Stimulated activated CD8-positive, alpha-beta memory T cell treated with anti-CD3 and anti-CD28 coated beads, Interleukin-4, amount 100 ng/mL, for 24 hours (primary cell): ENCODE results near the gene PSMC6.
A peak's percentile ranks its signal among the peaks of the same experiment; 100 is the strongest.

ENCODE experiments used
- DNase-seq: peaks from one replicate; pipeline ENCODE4 v3.0.0-alpha.2; 2020; ENCODE audit warnings: low read depth

The PSMC6 gene

DNA sequence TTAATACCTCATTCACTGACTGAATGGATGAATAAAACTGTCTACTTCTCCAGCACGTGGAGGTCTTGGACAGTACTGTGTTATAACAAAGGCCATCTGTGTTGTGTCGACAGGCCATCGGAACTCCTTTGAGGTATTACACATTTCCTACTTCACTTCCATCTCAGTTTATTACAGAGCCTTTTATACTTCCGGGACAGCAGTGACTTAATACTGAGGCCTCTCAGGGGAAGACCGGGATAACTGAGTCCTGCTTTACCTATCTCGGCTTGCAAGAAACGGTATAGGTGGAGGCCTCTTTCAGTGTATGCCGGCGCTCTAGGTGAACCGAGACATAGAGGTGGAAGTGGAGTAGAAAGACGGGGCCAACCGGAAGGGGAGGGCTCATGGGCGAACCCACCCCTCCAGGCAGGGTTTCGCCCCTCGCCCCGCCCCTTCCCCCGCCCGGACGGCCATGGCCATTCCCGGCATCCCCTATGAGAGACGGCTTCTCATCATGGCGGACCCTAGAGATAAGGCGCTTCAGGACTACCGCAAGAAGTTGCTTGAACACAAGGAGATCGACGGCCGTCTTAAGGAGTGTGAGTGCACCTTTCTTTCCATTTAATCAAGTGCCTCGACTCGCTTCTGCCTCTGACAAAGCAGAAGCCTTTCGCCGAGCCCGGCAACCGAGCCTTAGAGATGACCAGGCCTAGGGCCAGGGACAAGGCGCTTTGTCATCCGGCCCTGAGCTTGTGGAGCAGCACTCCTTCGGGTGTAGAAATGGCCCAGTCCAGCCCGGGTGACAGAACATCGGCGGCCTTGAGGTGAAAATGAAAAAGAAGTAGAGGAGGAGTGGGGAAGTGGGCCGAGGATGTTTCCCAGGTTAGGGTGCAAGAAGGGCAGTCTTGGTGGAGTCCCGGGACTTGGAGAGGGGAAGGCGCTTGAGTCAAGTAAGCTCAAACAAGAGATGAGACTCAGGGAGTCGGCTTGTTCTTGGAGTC, at the start of gene PSMC6:
Gene PSMC6 (plus strand): TSS at position 477 of the 983 bp plus-strand sequence. CDS start 20 bp downstream, at position 497.
- DNase-seq, result peak; percentile 92

DNA sequence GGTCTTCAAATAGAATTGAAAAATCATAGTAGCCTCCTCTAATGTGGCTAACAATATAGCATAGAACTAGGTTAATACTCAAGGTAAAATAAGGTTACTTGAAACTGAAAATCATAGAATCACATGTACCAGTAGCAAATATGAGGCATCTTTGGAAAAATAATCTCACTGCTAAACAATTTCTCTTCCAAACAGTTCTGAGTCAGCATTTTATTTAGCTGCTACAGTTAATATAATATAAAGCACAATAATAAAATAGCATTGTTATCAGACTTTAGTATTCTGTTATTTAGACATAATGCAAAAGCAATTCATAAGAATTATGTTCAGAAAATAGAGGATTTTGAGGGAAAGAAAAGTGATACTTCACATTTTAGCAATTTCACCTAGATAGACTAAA, 46.7 kb upstream of the PSMC6 start:
- no peak for DNase-seq

DNA sequence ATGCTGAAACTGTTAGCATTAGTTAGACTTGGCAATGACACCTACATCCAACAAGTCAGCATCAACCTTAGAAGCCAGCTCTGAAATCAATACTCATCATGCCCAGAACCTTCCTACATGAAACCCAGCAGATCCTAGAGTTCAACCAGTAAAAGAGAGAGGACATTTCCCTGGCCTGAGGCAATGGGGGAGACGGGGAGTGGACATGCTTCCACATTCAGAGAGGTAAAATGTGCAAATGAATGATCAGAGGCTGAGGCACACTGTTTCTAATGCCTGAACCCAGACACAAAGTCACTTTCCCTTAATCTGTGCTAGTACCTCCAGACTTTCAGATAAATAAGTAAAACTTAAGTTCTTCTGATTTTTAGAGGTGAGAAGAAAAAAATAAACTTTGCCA, 46.2 kb upstream of the PSMC6 start:
- DNase-seq, result no peak

DNA sequence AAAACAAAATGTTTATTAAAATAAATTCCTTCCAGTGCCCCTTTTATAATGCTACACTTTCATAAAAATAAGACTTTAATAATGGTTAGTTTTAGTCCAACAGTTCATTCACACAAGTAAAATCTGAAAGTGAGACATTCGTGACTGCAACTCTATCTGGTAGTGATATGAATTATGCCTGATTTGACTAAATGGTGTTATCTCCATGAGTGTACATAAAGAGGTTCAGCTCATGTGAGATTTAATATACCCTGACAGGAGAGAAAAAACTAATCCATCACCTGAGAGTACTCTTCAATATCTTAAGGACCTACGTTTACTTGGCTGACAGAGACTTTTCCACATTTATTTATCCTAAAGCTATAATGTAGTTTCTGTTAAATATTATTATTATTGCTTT, 45.7 kb upstream of the PSMC6 start:
- DNase-seq, result no peak

DNA sequence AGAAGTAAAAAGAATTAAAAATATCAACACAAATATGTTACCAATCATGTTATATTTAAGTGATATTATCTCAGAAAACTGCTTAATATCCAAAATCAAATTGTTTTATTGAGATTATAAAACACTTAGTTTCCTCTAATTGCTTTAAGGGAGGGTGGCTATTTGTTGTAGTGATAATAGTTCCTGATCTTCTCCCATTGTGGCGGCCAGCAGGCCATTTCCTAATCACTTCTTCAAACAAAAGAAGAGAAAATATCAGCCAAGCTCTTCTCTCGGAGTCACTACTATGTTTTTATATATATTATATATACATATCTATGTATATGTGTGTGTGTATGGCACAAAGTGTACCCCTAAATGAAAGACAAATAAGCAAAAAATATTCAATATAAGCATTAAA, 43.1 kb upstream of the PSMC6 start:
- no peak for DNase-seq

DNA sequence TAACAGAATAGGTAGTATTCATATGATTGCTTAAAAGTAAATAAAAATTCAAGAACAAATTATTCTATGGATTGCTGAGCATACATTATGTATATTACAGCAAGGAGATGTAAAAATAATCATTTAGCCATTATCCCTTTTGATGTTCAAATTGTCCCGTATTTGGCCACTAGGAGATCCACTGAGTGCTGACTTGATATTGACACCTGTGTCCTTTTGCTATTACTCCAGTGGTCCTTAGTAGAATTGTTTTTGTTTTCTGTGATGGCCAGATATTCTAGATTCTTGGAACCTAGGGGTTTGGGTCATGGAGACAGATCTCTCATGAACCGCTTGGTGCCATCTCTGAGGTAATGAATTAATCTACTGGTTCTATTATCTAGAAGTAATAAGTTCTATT, 28.4 kb upstream of the PSMC6 start:
- DNase-seq, result no peak

DNA sequence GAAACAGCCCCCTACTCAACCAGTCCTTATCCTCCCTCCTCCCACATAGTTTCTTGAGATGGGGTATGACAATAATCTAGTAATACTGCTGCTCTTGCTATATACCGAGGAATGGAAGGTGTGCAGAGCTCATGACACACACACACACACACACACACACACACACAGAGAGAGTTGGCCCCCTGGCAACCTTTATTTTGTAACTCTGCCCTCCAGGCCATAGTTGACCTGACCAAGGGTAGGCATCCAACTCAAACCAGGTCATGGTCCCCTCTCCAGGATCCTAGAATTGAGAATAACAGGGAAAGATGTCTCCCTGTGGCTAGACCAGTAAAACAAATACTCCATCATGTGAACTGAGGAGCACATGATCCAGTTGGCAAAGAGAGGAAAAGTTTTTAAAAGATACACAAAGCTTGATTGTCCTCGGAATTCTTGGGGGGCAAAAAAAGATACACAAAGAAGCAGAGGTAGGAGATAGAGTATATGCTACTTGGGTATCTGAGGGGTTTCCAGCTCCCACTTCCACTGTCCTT, 22.9 kb upstream of the PSMC6 start:
- no peak for DNase-seq

DNA sequence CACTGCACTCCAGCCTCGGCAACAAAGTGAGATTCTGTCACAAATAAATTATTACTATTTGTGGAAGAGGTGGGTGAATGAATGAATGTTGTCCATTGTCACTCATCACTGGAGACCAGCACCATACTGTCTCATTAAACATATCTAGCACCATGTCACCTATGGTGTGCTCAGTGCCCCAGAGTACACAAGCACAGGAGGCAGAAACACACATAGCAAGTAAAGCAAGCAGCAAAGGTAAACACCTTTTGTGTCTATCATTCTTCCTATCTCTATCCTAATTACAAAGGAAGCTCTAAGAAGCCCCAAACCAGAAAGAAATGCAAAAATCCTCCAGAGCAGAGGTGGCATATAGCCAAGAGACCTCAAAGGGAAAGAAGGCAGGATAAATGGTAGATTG, 20.8 kb upstream of the PSMC6 start:
- DNase-seq, result no peak

DNA sequence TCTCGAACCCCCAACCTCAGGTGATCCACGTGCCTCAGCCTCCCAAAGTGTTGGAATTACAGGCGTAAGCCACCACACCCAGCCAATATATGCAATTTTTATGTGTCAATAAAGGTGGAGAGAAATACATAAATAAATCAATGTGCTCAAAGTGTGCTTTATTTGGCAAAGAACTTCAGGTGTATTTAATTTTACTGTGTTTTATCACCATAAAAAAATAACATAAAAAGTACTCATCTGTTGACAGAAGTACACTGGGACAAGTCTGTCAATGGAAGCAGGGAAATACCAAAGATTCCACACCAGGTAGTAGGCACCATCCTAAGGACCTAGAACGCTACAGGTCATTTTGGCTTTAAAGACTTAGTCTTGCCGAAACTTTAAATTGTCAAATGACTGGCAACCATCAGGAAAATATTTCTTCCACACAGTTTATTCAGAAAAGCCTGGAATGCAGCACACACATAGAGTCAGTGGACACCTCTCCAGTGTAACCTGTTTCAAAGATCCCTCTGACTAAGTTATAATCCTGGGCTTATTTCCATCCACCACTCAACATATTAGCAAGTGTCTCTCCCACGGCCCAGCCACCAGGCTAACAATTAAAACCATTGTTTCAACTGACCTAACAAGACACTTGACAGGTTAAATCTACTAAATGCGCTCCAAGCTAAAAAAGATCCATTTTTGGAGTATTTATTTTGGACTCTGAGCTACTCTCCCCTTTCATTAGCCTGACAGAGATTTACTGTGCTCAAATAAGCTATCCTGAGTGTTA, 15.8 kb upstream of the PSMC6 start:
- no peak for DNase-seq

DNA sequence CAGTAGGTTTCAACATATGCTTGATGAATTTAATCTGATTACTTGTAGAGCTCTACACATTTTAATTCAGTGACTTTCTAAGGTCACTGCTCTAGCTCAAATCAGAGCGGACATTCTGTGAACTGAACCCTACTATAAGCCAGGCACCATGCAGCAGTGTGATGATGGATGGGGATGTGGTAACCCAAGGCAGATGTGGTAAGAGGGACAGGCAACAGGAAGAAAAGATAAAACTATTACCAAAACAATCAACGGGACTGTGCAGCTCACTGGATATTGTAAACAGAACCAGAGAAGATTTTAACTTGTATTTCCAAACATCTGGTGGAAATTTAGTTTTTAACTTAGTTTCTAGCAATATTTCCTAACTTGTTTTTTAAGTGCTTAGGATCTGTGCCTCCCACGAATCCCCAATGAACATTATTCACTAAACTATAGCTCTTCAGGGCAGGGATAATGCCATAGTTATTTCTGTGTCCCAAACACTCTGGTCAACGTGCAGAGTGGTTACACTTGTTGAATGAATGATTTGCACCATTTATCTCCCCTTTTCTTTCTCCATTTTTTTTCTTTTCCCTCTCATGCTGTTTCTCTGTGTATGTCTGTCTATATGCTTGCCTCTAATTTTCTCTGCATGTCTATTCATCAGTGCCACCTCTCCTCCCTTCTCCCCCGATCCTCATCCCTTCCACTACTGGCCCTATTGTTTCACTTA, 14.6 kb upstream of the PSMC6 start:
- DNase-seq, result no peak

DNA sequence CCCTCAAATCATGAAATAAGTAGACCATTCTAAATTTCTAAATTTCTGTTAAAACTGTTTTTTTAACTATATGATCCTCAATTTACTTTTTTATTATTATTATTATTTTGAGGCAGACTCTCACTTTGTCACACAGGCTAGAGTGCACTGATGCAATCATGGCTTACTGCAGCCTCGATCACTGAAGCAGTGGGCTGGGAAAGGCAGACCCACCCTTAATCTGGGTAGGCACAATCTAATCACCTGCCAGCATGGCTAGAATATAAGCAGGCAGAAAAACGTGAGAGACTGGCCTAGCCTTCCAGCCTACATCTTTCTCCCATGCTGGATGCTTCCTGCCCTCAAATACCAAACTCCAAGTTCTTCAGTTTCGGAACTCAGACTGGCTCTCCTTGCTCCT, 14.0 kb upstream of the PSMC6 start:
- DNase-seq, result no peak

DNA sequence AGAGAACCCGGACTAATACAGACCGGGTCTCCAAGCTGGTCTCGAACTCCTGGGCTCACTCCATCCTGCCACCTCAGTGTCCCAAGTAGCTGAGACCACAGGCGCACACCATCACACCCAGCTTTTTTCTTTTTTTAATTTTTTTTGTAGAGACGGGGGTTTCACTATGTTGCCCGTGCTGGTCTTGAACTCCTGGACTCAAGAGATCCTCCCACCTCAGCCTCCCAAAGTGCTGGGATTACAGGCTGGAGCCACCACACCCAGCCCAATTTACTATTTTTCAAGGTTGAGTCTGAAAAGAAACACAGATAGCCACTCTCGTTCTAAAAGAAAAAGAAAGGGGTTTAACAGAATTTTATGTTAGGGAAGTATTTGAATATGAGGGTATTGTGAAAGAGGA, 13.5 kb upstream of the PSMC6 start:
- DNase-seq, result no peak

DNA sequence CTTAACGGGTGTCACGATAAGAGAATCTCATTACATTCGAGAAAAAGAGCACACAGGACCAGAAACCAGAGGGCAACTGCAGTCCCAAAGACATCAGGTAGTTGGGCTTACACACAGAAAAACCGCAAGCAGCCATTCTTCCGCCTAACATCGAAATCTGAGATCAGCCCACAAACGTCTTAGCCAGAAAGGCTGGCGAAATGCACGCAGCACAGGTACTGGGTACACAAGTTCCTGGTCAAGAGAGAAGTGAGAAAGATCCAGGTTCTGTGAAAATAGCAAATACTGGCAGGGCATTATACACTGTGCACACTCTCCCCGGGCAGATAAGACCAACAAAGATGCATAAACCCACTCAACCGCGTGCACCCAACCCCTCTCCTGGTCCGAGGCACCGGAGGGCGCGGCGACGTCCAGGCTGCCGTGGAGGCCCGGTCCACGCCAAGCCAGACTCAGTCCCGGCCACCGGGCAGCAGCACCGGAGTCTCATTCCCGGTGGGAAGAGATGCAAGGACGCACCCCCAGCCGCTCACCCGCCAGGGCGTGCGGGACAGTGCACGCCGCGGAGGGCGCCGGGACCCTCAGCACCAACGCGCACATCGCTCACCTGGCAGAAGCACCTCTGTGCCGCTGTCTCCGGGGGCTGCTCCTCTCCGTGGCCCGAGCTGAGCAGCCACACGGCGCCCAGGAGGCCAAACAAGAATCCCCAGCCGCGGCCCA, 12.1 kb upstream of the PSMC6 start:
- peak; percentile 24 for DNase-seq

DNA sequence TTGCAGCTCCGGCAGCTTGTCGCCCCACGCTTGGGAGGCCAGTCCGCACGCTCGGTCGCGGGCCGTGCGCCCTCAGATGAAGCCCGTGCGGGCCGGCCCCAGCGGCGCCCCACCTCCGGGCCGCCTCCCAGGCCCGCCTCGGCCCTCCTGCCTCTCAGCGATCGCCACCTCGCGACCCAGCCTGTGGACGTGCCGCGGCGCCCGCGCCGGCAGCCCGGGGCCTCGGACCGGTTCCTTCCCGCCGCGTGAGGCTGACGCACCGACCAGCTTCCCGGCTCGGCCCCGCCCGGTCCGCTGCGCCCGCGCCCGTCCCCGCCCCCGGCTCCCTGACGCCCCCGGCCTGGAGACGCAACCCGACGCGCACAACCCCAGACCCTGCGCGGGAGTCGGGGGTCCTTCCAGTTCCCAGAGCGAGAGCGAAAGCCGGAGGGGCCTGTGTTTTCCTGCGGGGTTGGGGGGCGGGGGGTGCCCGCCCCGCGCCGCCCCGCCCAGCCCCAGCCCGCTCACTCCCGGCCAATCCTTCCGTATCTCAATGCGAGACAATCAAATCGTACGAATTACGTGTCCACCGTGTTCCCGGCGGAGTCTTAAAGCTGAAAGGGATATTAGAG, 11.4 kb upstream of the PSMC6 start, which contains the start of gene ERO1A:
Gene ERO1A (minus strand): TSS at position 78 of the 611 bp plus-strand sequence. CDS start 77 bp downstream, at position 1.
- peak; percentile 51 for DNase-seq

DNA sequence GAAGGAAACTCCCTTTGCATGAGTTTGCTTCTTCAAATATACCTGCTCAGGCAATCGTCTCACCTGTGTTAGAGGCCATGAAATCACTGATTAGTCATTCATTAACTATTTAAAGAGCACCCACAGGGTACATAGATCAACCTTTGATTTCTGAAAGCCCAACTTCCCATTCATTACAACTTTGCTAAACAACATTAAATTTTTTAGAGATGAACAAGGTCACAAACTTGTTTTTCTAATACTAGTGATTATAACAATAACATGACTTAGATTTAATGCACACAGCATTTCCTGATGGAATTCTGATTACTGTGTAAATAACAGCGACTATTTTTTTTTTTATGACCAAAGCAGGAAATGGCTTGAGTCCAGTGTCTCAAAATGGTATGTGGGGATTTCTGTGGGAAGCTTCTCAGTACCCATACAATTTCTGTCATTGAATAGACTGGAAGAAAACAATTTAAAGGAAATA, 6.3 kb upstream of the PSMC6 start:
- DNase-seq, result no peak

DNA sequence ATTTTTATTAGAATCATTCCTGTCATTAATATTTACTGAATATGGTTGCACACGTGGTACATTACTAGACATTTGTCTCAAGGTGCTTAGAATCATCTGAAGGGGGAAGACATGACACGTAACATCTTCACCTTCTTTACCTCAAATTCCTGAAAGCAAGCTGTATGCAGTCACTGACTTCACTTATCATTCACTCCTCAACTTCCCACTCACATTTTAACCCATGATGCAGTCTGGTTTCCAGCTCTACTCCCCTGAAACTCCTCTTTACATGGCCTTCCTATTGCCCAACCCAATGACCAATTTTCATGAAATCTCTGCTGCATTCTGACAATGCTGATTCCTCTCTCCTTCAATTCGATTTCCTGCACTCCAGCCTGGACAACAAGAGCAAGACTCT, 5.8 kb upstream of the PSMC6 start:
- no peak for DNase-seq

DNA sequence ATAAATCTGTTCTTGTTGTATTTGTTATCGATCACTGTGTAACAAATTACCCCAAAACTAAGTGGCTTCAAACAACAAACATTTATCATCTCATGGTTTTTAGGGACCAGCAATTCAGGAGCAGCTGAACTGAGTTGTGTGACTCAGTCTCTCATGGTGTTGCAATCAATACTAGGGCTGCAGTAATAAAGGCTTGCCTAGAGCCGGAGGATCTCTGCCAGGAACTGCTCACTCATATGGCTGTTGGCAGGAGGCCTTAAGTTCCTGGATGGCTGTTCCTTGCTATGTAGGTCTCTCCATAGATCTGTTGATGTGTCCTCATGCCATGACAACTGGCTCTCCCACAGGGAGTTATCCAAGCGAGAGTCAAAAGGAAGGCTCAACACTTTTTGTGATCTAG, 3.8 kb upstream of the PSMC6 start:
- no peak for DNase-seq

DNA sequence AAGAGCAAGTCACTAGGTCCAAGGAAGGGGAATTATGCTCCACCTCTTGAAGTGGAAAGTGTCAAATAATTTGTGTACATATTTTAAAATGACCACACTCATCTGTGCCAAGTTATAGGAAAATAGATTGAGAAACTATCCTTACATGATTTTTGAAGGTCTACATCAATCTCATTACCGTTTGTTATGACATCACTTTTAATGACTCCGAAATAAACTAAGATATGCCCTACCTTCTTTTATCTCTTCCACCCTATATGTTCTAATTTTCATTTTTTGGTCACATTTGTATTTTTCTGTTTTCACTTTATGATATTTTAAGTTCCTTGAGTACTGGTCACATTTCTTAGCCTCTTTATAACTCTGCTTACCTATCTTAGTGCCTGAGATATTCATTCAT, 3.3 kb upstream of the PSMC6 start:
- DNase-seq, result no peak

DNA sequence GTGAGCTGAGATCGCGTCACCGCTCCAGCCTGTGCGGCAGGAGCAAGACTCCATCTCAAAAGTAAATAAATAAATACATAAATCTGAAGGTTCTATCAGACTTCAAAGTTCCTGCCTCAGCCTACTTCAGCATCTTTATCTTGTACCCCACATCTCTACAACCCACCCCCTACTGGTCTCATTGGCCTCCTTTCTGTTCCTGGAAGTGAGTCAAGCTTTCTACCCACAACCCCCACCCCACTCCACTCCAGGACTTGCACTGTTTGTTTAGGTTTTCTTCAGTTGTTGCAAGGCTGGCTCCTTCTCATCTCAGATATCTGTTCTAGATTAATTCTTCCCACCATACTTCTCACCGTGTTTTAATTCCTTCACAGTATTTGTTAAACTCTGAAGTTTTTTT, 714 bp upstream of the PSMC6 start:
- DNase-seq, result peak; percentile 27

DNA sequence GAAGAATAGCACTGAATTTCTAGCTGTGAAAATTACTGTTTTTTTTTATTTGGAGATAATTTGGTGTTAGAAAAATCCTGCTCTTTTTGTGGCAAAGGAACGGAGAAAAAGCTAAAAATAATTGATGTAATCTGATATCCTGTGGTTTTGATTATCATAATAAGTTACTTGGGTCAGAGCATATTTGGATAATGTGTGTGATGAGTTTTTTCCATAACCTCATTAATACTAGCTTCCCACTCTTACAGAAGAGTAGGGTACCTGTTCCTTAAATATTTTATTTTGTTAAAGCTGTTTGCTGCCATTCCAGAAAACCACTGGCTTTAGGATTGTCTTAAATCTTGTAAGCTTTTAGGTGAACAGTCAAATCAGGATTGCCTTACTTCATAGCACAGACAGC, 4.7 kb downstream of the PSMC6 start:
- DNase-seq, result no peak

DNA sequence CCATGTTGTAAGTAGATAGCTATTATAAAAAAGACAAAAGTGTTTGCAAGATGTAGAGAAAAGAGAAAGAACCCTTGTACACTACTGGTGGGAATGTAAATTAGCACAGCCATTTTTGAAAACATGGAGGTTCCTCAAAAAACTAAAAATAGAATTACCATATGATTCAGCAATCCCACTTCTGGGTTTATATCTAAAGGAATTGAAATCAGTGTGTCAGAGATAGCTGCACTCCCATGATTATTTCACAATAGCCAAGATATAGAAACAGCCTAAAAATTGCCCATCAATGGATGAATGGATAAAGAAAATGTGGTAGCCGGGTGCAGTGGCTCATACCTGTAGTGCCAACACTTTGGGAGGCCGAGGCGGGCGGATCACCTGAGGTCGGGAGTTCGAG, 9.2 kb downstream of the PSMC6 start:
- DNase-seq, result no peak
